PFSK-1 (cell line): Measurements from ENCODE around the gene SCAF1.

Experiments
- FOXP2 ChIP-seq: optimal IDR thresholded peaks from 2 replicates; pipeline ENCODE3; 2011; ENCODE audit warnings: borderline replicate concordance, control low read depth, inconsistent platforms; ENCODE audit not compliant: insufficient read depth; ENCODE audit errors: extremely low read length, extremely low read depth
- POLR2AphosphoS5 ChIP-seq: IDR thresholded peaks from 2 replicates; pipeline ENCODE4 v1.6.1; 2012; ENCODE audit warnings: low read depth, mild to moderate bottlenecking, control low read depth, low read length, moderate library complexity
- REST ChIP-seq, 2 experiments: IDR thresholded peaks; 2 replicates each; pipeline versions ENCODE4 v1.6.1 to v1.8.0; 2011 to 2012; ENCODE audit warnings: low read depth in 2 of 2, low read length in 2 of 2, control low read depth in 1 of 2, inconsistent platforms in 1 of 2, mild to moderate bottlenecking in 1 of 2, moderate library complexity in 1 of 2; ENCODE audit not compliant: insufficient read depth in 1 of 2
- SIN3A ChIP-seq: IDR thresholded peaks from 2 replicates; pipeline ENCODE4 v1.6.1; 2012; ENCODE audit warnings: mild to moderate bottlenecking, low read length, moderate library complexity, borderline replicate concordance; ENCODE audit not compliant: insufficient read depth
- TAF1 ChIP-seq: IDR thresholded peaks from 2 replicates; pipeline ENCODE4 v1.6.1; 2012; ENCODE audit warnings: low read length, control low read depth, borderline replicate concordance; ENCODE audit not compliant: insufficient read depth

Gene SCAF1

GRCh38 chr19:49657493-49658138, 15.6 kb downstream of the SCAF1 start:
- TF ChIP-seq POLR2AphosphoS5: no peak
- no peak for TF ChIP-seq REST (IDR thresholded peaks at IDR 0.05; ENCODE audit: insufficient read depth in 1 of 2, low read depth in 2 of 2, low read length in 2 of 2)
- TF ChIP-seq TAF1: no peak
- TF ChIP-seq FOXP2: no peak
- TF ChIP-seq SIN3A: no peak

- TF ChIP-seq FOXP2: no peak
- TF ChIP-seq REST (IDR thresholded peaks at IDR 0.05; ENCODE audit: insufficient read depth in 1 of 2, low read depth in 2 of 2, low read length in 2 of 2): no peak
- no peak for TF ChIP-seq POLR2AphosphoS5
Observed at GRCh38 chr19:49658139-49658517, 16.1 kb downstream of the SCAF1 start.

- TF ChIP-seq REST (IDR thresholded peaks at IDR 0.05; ENCODE audit: insufficient read depth in 1 of 2, low read depth in 2 of 2, low read length in 2 of 2) (no peak), FOXP2 (no peak), SIN3A (no peak), POLR2AphosphoS5 (no peak), TAF1 (no peak)
Observed at GRCh38 chr19:49658566-49659442, 16.8 kb downstream of the SCAF1 start.

GRCh38 chr19:49660338-49660961, 18.4 kb downstream of the SCAF1 start:
- no peak for TF ChIP-seq TAF1
- no peak for TF ChIP-seq POLR2AphosphoS5

GRCh38 chr19:49662011-49662410, 20.0 kb downstream of the SCAF1 start:
- TF ChIP-seq POLR2AphosphoS5 (no peak), SIN3A (no peak), REST (IDR thresholded peaks at IDR 0.05; ENCODE audit: insufficient read depth in 1 of 2, low read depth in 2 of 2, low read length in 2 of 2) (no peak), FOXP2 (no peak), TAF1 (no peak)
